Body of pancreas (tissue), 4 donors: ENCODE results near the gene HECTD1. TPM values are rescaled to one million over a fixed set of nuclear protein-coding genes. Genes with fewer than 3 reads are reported as not detected.

Experiments
- ATAC-seq: fragments of 150-250 bp; one replicate; pipeline ENCODE4 v1.9.1; 2016
- DNase-seq, 4 donors: peaks; one replicate each; pipeline ENCODE4 v3.0.0-alpha.2; 2019
- H3K27ac ChIP-seq, 4 donors: fragments of 200-600 bp; sonication (generic); 1 replicate in 3 of 4; 2 replicates in 1 of 4; pipeline versions ENCODE4 v1.5.1 to v1.6.1; 2016 to 2019; ENCODE audit warnings: mild to moderate bottlenecking in 1 of 4, mixed read lengths in 1 of 4, moderate library complexity in 1 of 4
- H3K27me3 ChIP-seq, 2 donors: fragments of 200-600 bp; sonication (generic); one replicate each; pipeline ENCODE4 v1.6.0; 2016; ENCODE audit warnings: mild to moderate bottlenecking in 1 of 2
- H3K36me3 ChIP-seq, 2 donors: fragments of 200-600 bp; sonication (generic); replicated peaks in 1 of 2; 2 replicates each; pipeline ENCODE4 v1.5.1; 2016; ENCODE audit warnings: low read depth in 2 of 2; ENCODE audit not compliant: insufficient read depth in 1 of 2
- H3K4me1 ChIP-seq: fragments of 200-600 bp; sonication (generic); one replicate; pipeline ENCODE4 v1.6.0; 2016
- H3K4me3 ChIP-seq, 2 donors: fragments of 200-600 bp; sonication (generic); 1 replicate in 1 of 2; 2 replicates in 1 of 2; pipeline ENCODE4 v1.5.1; 2016 to 2019
- H3K9me3 ChIP-seq, 3 donors: fragments of 200-600 bp; sonication (generic); 1 replicate in 2 of 3; 2 replicates in 1 of 3; pipeline ENCODE4 v1.5.1; 2016
- CTCF ChIP-seq, 7 experiments: fragments of 450-650 bp in 4 of 7; fragments of 200-600 bp in 3 of 7; sonication (generic) in 3 of 7; IDR thresholded peaks; one replicate each; pipeline ENCODE4 v1.5.1; 2016 to 2019; ENCODE audit warnings: antibody characterized with exemption in 7 of 7
- POLR2A ChIP-seq, 3 donors: fragments of 450-650 bp; IDR thresholded peaks; one replicate each; pipeline ENCODE4 v1.6.1; 2016; ENCODE audit warnings: antibody characterized with exemption in 3 of 3, mild to moderate bottlenecking in 2 of 3
- WGBS, 2 donors: methylation state at CpG; one replicate each; pipeline ENCODE4 v1.1.5; 2017; 5-methylcytosine and 5-hydroxymethylcytosine counted together
- intact Hi-C: fragments of 100-400 bp; cut with DNase I; formaldehyde crosslinking; loops from one replicate; pipeline ENCODE4 v1.15.1; 2023
- small RNA-seq: library from RNA; depleted of rRNA; stranded (forward); fragments of <200 nt; gene quantifications from one replicate; pipeline ENCODE3, GENCODE V24; 2016
- total RNA-seq, 2 donors: library from RNA; depleted of rRNA; stranded (reverse); fragments of >200 nt; gene quantifications; one replicate each; pipeline ENCODE4 v1.1.0, GENCODE V29; 2016

HECTD1 gene
- total RNA-seq, 2 donors from 2014 or later = 110 to 221 TPM

GRCh38 chr14:31051511-31051910 is 156.1 kb downstream of the HECTD1 start:
- 66 to 68% methylated on average over 4 of the region's 4 CpGs for WGBS, 2 donors
- Histone ChIP-seq H3K27me3 (no peaks in the 10 kb centered on the region), H3K9me3 (no peaks in the 10 kb centered on the region), H3K4me1 (peaks cover 5% of the 10 kb centered on the region), H3K27ac (no peak overlapping the region), H3K36me3 (no peaks in the 10 kb centered on the region), H3K4me3 (no peak overlapping the region)
- ATAC-seq = no peak
- TF ChIP-seq CTCF (IDR thresholded peaks at IDR 0.05) (no peak), POLR2A (IDR thresholded peaks at IDR 0.05) (no peak)
- DNase-seq = no peak
- intact Hi-C loops = no loop called here

- Histone ChIP-seq H3K27me3 (no peaks in the 10 kb centered on the region), H3K27ac (no peak overlapping the region), H3K4me1 (peaks cover 5% of the 10 kb centered on the region), H3K9me3 (no peaks in the 10 kb centered on the region), H3K36me3 (no peaks in the 10 kb centered on the region), H3K4me3 (no peak overlapping the region)
- intact Hi-C loops = no loop called here
- TF ChIP-seq POLR2A (IDR thresholded peaks at IDR 0.05) = no peak
- no peak for TF ChIP-seq CTCF (IDR thresholded peaks at IDR 0.05)
- ATAC-seq (no peak), DNase-seq (no peak)
- WGBS, 2 donors = 82 to 86% methylated on average over 7 of the region's 7 CpGs
These were observed 156.6 kb downstream of the HECTD1 start for GRCh38 chr14:31051023-31051422.

Small RNA genes within 50 kb of the gene (small RNA-seq; reads per million reads assigned to genes)
- gene RF00019 = not detected
- not detected for gene RNU6-541P

Other genes with a start within 250 kb of the HECTD1 start
- gene AP4S1, start 182.1 kb downstream of the HECTD1 start, total RNA-seq = 10 to 100 TPM in 1 of 2 donors, 1 to 10 TPM in 1; 8.6 to 13.7 TPM
- 10 to 100 TPM; 18.1 to 18.9 TPM for gene STRN3, start 181.4 kb downstream of the HECTD1 start, total RNA-seq
- 10 to 100 TPM; 14.5 to 24.1 TPM for gene HEATR5A, start 212.8 kb upstream of the HECTD1 start, total RNA-seq
- 10 to 100 TPM; 20.4 to 22.3 TPM for gene DTD2, start 249.7 kb upstream of the HECTD1 start, total RNA-seq